WTC11 (cell line): ENCODE data around the gene COL5A2. TPM values are rescaled to one million over a fixed set of nuclear protein-coding genes. Genes with fewer than 3 reads are reported as not detected.

Source experiments
- ATAC-seq: fragments of 200-7000 bp; cut with Tn5 transposase; 2 replicates; pipeline ENCODE4 v1.10.0; 2021; ENCODE audit warnings: mild to moderate bottlenecking, moderate library complexity
- CTCF ChIA-PET: fragments of 300-600 bp; sonication (Branson Sonifier 250); formaldehyde crosslinking; loops from one replicate; lab custom pipeline; 2021; ENCODE audit warnings: antibody characterized with exemption; lab: Charles Lee
- POLR2A ChIA-PET: fragments of 350-600 bp; sonication (Branson Sonifier 250); formaldehyde crosslinking; loops from one replicate; lab custom pipeline; 2021; ENCODE audit warnings: antibody characterized with exemption; lab: Charles Lee
- DNase-seq: peaks from one replicate; pipeline ENCODE4 v3.0.0; 2021; ENCODE audit warnings: low spot score
- H3K27ac Mint-ChIP-seq: 2 replicates; pipeline ENCODE4 v1.8.0; 2021; ENCODE audit warnings: mixed read lengths
- H3K27me3 Mint-ChIP-seq: 2 replicates; pipeline ENCODE4 v1.8.0; 2021; ENCODE audit warnings: low read depth, mild to moderate bottlenecking, moderate library complexity, mixed read lengths
- H3K36me3 Mint-ChIP-seq: 2 replicates; pipeline ENCODE4 v1.8.0; 2021; ENCODE audit warnings: mixed read lengths
- H3K4me1 Mint-ChIP-seq: 2 replicates; pipeline ENCODE4 v1.8.0; 2022; ENCODE audit warnings: mixed read lengths
- H3K4me3 Mint-ChIP-seq: 2 replicates; pipeline ENCODE4 v1.8.0; 2021; ENCODE audit warnings: mild to moderate bottlenecking, moderate library complexity, mixed read lengths
- H3K9me3 Mint-ChIP-seq: 2 replicates; pipeline ENCODE4 v1.8.0; 2021; ENCODE audit warnings: mixed read lengths
- ATF1 ChIP-seq: sonication (generic); formaldehyde crosslinking; IDR thresholded peaks from 2 replicates; pipeline ENCODE4 v1.8.1; 2023; ENCODE audit warnings: mild to moderate bottlenecking, moderate library complexity, missing genetic modification reagents
- CREB1 ChIP-seq: sonication (generic); formaldehyde crosslinking; IDR thresholded peaks from 2 replicates; pipeline ENCODE4 v1.8.0; 2023; ENCODE audit warnings: mild to moderate bottlenecking, missing genetic modification reagents
- CREM ChIP-seq: sonication (generic); formaldehyde crosslinking; IDR thresholded peaks from 2 replicates; pipeline ENCODE4 v1.8.1; 2022; ENCODE audit warnings: mild to moderate bottlenecking, missing genetic modification reagents, moderate library complexity
- ESRRA ChIP-seq: sonication (generic); formaldehyde crosslinking; IDR thresholded peaks from 2 replicates; pipeline ENCODE4 v1.8.1; 2022; ENCODE audit warnings: mild to moderate bottlenecking, missing genetic modification reagents, borderline replicate concordance
- GTF2I ChIP-seq: fragments of 250-450 bp; sonication (Bioruptor Pico); conservative IDR thresholded peaks from 2 replicates; pipeline ENCODE4 v1.4.0; 2021; ENCODE audit warnings: mild to moderate bottlenecking
- JUN ChIP-seq: sonication (generic); formaldehyde crosslinking; IDR thresholded peaks from 2 replicates; pipeline ENCODE4 v1.8.0; 2023; ENCODE audit warnings: mild to moderate bottlenecking, missing genetic modification reagents
- NFE2L1 ChIP-seq: sonication (generic); formaldehyde crosslinking; IDR thresholded peaks from 2 replicates; pipeline ENCODE4 v1.8.1; 2023; ENCODE audit warnings: missing genetic modification reagents
- NR1H2 ChIP-seq: sonication (generic); formaldehyde crosslinking; IDR thresholded peaks from 2 replicates; pipeline ENCODE4 v1.9.0; 2021; ENCODE audit warnings: mild to moderate bottlenecking, moderate library complexity, missing genetic modification reagents
- TCF7 ChIP-seq: sonication (generic); formaldehyde crosslinking; IDR thresholded peaks from 2 replicates; pipeline ENCODE4 v1.8.0; 2022; ENCODE audit warnings: mild to moderate bottlenecking, low read depth, missing genetic modification reagents, moderate library complexity
- ZNF138 ChIP-seq: sonication (generic); formaldehyde crosslinking; conservative IDR thresholded peaks from 2 replicates; pipeline ENCODE4 v1.8.1; 2022; ENCODE audit warnings: mild to moderate bottlenecking, moderate library complexity, missing genetic modification reagents
- ZNF232 ChIP-seq: sonication (generic); formaldehyde crosslinking; IDR thresholded peaks from 2 replicates; pipeline ENCODE4 v1.8.0; 2022; ENCODE audit warnings: mild to moderate bottlenecking, missing genetic modification reagents
- ZNF416 ChIP-seq: fragments of 250-450 bp; sonication (Bioruptor Pico); IDR thresholded peaks from 2 replicates; pipeline ENCODE4 v1.9.0; 2021; ENCODE audit warnings: mild to moderate bottlenecking, inconsistent platforms
- total RNA-seq: library from RNA; stranded (reverse); gene quantifications from 3 replicates; pipeline ENCODE4 v1.2.3, GENCODE V29; 2021
- TF ChIP-seq, protein P1 (sequence below): sonication (generic); formaldehyde crosslinking; IDR thresholded peaks from 2 replicates; pipeline ENCODE4 v1.8.1; 2022; ENCODE audit warnings: mild to moderate bottlenecking, missing genetic modification reagents, moderate library complexity, borderline replicate concordance
- TF ChIP-seq, protein P2 (sequence below): sonication (generic); formaldehyde crosslinking; IDR thresholded peaks from 2 replicates; pipeline ENCODE4 v1.8.0; 2023; ENCODE audit warnings: missing genetic modification reagents, mild to moderate bottlenecking, borderline replicate concordance
- TF ChIP-seq, protein P3 (sequence below): fragments of 250-450 bp; sonication (Bioruptor Pico); conservative IDR thresholded peaks from 2 replicates; pipeline ENCODE4 v1.9.0; 2021; ENCODE audit warnings: mild to moderate bottlenecking
- TF ChIP-seq, protein P4 (sequence below): sonication (generic); formaldehyde crosslinking; IDR thresholded peaks from 2 replicates; pipeline ENCODE4 v1.8.1; 2023; ENCODE audit warnings: mild to moderate bottlenecking, missing genetic modification reagents, moderate library complexity
- TF ChIP-seq, protein P5 (sequence below): sonication (generic); formaldehyde crosslinking; conservative IDR thresholded peaks from 2 replicates; pipeline ENCODE4 v1.8.1; 2022; ENCODE audit warnings: mild to moderate bottlenecking, missing genetic modification reagents
- TF ChIP-seq, protein P6 (sequence below): sonication (generic); formaldehyde crosslinking; IDR thresholded peaks from 2 replicates; pipeline ENCODE4 v1.8.1; 2022; ENCODE audit warnings: missing genetic modification reagents, borderline replicate concordance
- TF ChIP-seq, protein P7 (sequence below): sonication (generic); formaldehyde crosslinking; IDR thresholded peaks from 2 replicates; pipeline ENCODE4 v1.8.0; 2023; ENCODE audit warnings: missing genetic modification reagents
- TF ChIP-seq, protein P8 (sequence below): sonication (generic); formaldehyde crosslinking; IDR thresholded peaks from 2 replicates; pipeline ENCODE4 v1.8.1; 2022; ENCODE audit warnings: low read depth, missing genetic modification reagents, borderline replicate concordance
- TF ChIP-seq, protein P9 (sequence below): sonication (generic); formaldehyde crosslinking; IDR thresholded peaks from 2 replicates; pipeline ENCODE4 v1.8.0; 2022; ENCODE audit warnings: mild to moderate bottlenecking, missing genetic modification reagents
- TF ChIP-seq, protein P10 (sequence below): fragments of 250-450 bp; sonication (Bioruptor Pico); IDR thresholded peaks from 2 replicates; pipeline ENCODE4 v1.9.0; 2021; ENCODE audit warnings: mild to moderate bottlenecking

The COL5A2 gene
- total RNA-seq, 1 experiment from 2014 or later, result 16.0 TPM

DNA sequence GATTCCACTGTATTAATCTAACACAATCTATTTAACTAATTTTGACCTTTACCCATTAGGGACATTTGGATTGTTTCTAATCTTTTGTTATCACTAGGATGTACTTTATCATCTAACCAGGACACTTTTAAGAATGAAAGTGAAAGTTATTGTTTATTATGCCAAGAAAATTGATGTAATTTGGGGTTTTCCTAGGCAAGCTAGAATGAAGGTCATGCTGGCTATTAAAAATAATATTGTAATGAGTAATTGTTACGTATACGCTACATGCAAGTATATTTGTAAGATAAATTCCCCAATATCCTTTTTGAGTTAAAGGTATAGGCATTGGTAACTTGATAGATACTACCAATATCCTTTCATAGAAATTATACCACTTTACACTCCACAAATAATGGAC is 74.6 kb downstream of the COL5A2 start (continued):
- TF ChIP-seq, protein P1, sequence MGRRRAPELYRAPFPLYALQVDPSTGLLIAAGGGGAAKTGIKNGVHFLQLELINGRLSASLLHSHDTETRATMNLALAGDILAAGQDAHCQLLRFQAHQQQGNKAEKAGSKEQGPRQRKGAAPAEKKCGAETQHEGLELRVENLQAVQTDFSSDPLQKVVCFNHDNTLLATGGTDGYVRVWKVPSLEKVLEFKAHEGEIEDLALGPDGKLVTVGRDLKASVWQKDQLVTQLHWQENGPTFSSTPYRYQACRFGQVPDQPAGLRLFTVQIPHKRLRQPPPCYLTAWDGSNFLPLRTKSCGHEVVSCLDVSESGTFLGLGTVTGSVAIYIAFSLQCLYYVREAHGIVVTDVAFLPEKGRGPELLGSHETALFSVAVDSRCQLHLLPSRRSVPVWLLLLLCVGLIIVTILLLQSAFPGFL (CRISPR knock-in tag), result no peak
- TF ChIP-seq ATF1 (CRISPR knock-in tag) (no peak), CREM (no peak), ZNF232 (CRISPR knock-in tag) (no peak)

DNA sequence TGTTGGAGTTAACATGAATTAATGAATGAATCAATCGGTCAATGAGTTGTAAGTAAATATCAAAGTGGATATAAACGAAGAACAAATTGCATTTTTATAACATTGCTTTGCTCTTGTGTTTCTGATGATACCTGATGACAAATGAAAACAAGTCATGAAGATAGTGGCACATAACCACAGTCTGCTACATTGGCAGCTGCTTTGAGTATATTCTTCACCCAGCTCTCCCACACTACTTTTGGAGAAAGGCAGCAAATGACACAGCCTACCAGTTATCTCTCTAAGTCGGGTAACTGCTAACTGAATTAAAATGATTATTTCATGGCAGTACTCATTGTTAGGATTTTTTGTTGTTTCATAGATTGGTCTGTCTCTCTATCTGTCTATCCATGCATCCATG is 76.8 kb downstream of the COL5A2 start:
- POLR2A ChIA-PET, result no interaction called here
- H3K36me3 Mint-ChIP-seq, result no peaks in the 10 kb centered on the region
- no peaks in the 10 kb centered on the region for H3K27me3 Mint-ChIP-seq
- no peak overlapping the region for H3K4me3 Mint-ChIP-seq
- H3K27ac Mint-ChIP-seq, result no peak overlapping the region
- no peaks in the 10 kb centered on the region for H3K9me3 Mint-ChIP-seq
- CTCF ChIA-PET, result no interaction called here
- DNase-seq (no peak), ATAC-seq (no peak)
- TF ChIP-seq ESRRA (CRISPR knock-in tag), result no peak
- TF ChIP-seq, protein P2, sequence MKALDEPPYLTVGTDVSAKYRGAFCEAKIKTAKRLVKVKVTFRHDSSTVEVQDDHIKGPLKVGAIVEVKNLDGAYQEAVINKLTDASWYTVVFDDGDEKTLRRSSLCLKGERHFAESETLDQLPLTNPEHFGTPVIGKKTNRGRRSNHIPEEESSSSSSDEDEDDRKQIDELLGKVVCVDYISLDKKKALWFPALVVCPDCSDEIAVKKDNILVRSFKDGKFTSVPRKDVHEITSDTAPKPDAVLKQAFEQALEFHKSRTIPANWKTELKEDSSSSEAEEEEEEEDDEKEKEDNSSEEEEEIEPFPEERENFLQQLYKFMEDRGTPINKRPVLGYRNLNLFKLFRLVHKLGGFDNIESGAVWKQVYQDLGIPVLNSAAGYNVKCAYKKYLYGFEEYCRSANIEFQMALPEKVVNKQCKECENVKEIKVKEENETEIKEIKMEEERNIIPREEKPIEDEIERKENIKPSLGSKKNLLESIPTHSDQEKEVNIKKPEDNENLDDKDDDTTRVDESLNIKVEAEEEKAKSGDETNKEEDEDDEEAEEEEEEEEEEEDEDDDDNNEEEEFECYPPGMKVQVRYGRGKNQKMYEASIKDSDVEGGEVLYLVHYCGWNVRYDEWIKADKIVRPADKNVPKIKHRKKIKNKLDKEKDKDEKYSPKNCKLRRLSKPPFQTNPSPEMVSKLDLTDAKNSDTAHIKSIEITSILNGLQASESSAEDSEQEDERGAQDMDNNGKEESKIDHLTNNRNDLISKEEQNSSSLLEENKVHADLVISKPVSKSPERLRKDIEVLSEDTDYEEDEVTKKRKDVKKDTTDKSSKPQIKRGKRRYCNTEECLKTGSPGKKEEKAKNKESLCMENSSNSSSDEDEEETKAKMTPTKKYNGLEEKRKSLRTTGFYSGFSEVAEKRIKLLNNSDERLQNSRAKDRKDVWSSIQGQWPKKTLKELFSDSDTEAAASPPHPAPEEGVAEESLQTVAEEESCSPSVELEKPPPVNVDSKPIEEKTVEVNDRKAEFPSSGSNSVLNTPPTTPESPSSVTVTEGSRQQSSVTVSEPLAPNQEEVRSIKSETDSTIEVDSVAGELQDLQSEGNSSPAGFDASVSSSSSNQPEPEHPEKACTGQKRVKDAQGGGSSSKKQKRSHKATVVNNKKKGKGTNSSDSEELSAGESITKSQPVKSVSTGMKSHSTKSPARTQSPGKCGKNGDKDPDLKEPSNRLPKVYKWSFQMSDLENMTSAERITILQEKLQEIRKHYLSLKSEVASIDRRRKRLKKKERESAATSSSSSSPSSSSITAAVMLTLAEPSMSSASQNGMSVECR (CRISPR knock-in tag), result no peak
- no peak for TF ChIP-seq JUN
- TF ChIP-seq CREB1 (CRISPR knock-in tag), result no peak
- TF ChIP-seq, protein P3, sequence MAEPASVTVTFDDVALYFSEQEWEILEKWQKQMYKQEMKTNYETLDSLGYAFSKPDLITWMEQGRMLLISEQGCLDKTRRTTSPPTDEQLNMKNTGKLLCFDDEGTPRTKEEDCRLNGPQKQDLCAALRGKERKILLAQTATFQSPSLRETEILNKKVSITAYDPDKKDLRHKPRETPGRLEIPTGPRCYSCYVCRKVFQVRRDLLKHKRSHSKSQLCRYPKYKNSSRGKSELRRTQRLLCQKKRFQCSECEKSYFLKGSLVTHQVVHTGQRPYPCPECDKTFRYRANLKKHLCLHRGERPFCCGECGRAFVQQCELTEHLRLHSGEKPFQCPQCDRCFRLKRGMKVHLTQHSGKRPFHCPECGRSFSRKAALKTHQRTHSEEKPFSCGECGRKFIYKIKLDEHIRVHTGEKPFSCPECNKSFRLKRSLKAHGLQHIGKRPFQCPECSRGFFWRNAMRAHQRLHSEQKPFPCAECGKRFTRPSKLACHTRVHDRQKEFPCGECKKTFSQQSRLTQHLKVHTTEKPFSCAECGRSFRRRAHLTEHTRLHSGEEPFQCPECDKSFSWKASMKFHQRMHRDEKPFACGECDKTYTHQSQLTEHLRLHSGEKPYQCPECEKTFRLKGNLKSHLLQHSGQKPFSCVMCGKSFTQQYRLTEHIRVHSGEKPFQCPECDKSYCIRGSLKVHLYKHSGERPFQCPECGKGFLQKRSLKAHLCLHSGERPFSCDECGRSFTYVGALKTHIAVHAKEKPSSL (CRISPR knock-in tag), result no peak
- TF ChIP-seq ZNF138 (CRISPR knock-in tag), result no peak
- TF ChIP-seq NR1H2 (CRISPR knock-in tag), result no peak
- no peak for TF ChIP-seq NFE2L1
- TF ChIP-seq, protein P4, sequence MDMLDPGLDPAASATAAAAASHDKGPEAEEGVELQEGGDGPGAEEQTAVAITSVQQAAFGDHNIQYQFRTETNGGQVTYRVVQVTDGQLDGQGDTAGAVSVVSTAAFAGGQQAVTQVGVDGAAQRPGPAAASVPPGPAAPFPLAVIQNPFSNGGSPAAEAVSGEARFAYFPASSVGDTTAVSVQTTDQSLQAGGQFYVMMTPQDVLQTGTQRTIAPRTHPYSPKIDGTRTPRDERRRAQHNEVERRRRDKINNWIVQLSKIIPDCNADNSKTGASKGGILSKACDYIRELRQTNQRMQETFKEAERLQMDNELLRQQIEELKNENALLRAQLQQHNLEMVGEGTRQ (CRISPR knock-in tag), result no peak
- TF ChIP-seq, protein P5, sequence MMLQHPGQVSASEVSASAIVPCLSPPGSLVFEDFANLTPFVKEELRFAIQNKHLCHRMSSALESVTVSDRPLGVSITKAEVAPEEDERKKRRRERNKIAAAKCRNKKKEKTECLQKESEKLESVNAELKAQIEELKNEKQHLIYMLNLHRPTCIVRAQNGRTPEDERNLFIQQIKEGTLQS, result no peak
- TF ChIP-seq, protein P6, sequence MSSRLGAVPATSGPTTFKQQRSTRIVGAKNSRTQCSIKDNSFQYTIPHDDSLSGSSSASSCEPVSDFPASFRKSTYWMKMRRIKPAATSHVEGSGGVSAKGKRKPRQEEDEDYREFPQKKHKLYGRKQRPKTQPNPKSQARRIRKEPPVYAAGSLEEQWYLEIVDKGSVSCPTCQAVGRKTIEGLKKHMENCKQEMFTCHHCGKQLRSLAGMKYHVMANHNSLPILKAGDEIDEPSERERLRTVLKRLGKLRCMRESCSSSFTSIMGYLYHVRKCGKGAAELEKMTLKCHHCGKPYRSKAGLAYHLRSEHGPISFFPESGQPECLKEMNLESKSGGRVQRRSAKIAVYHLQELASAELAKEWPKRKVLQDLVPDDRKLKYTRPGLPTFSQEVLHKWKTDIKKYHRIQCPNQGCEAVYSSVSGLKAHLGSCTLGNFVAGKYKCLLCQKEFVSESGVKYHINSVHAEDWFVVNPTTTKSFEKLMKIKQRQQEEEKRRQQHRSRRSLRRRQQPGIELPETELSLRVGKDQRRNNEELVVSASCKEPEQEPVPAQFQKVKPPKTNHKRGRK (CRISPR knock-in tag), result no peak
- TF ChIP-seq, protein P7, sequence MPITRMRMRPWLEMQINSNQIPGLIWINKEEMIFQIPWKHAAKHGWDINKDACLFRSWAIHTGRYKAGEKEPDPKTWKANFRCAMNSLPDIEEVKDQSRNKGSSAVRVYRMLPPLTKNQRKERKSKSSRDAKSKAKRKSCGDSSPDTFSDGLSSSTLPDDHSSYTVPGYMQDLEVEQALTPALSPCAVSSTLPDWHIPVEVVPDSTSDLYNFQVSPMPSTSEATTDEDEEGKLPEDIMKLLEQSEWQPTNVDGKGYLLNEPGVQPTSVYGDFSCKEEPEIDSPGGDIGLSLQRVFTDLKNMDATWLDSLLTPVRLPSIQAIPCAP, result no peak
- TF ChIP-seq, protein P8, sequence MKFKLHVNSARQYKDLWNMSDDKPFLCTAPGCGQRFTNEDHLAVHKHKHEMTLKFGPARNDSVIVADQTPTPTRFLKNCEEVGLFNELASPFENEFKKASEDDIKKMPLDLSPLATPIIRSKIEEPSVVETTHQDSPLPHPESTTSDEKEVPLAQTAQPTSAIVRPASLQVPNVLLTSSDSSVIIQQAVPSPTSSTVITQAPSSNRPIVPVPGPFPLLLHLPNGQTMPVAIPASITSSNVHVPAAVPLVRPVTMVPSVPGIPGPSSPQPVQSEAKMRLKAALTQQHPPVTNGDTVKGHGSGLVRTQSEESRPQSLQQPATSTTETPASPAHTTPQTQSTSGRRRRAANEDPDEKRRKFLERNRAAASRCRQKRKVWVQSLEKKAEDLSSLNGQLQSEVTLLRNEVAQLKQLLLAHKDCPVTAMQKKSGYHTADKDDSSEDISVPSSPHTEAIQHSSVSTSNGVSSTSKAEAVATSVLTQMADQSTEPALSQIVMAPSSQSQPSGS (CRISPR knock-in tag), result no peak
- no peak for TF ChIP-seq ZNF416 (CRISPR knock-in tag)
- no peak for TF ChIP-seq GTF2I (CRISPR knock-in tag)
- TF ChIP-seq, protein P9, sequence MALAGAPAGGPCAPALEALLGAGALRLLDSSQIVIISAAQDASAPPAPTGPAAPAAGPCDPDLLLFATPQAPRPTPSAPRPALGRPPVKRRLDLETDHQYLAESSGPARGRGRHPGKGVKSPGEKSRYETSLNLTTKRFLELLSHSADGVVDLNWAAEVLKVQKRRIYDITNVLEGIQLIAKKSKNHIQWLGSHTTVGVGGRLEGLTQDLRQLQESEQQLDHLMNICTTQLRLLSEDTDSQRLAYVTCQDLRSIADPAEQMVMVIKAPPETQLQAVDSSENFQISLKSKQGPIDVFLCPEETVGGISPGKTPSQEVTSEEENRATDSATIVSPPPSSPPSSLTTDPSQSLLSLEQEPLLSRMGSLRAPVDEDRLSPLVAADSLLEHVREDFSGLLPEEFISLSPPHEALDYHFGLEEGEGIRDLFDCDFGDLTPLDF (CRISPR knock-in tag), result no peak
- no peak for TF ChIP-seq ATF1 (CRISPR knock-in tag)
- TF ChIP-seq, protein P10, sequence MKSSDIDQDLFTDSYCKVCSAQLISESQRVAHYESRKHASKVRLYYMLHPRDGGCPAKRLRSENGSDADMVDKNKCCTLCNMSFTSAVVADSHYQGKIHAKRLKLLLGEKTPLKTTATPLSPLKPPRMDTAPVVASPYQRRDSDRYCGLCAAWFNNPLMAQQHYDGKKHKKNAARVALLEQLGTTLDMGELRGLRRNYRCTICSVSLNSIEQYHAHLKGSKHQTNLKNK (CRISPR knock-in tag), result no peak
- no peak for TF ChIP-seq TCF7
- TF ChIP-seq, all 79 proteins: peak for 0
- no peaks in the 10 kb centered on the region for H3K4me1 Mint-ChIP-seq
